CD1c-positive myeloid dendritic cell (primary cell): ENCODE measurements around the gene GAS2.
A peak's percentile ranks its signal among the peaks of the same experiment; 100 is the strongest.
"Not testable (repeated sequence)": the region's sequence is repeated elsewhere in the genome, so short reads cannot be mapped to it uniquely, and the experiment has no call there.

ENCODE experiments used
- DNase-seq: peaks from one replicate; pipeline ENCODE4 v3.0.0-alpha.2; 2016; ENCODE audit errors: extremely low spot score

The GAS2 gene

DNA sequence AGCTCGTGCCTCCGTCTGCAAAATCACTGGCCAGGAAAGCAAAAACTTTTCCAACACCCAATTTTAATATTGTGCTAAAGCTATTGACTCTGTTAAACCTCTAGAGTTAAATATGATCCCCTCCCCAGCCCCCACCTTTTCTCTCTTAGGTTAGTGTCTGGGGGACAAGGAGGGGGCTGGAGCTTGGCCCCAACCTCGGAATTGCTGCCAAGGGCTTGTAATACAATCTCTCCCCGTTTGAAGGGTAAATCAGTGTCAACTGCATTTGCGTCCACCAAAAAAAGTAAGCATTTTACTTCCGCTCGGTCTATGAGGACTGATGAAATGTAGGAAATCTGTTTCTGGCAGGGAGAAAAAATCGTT is at the start of gene GAS2:
GAS2 (plus strand) TSS at position 287 of the 363 bp plus-strand sequence. CDS start 8,259 bp downstream, outside the sequence.
- DNase-seq, result no peak

DNA sequence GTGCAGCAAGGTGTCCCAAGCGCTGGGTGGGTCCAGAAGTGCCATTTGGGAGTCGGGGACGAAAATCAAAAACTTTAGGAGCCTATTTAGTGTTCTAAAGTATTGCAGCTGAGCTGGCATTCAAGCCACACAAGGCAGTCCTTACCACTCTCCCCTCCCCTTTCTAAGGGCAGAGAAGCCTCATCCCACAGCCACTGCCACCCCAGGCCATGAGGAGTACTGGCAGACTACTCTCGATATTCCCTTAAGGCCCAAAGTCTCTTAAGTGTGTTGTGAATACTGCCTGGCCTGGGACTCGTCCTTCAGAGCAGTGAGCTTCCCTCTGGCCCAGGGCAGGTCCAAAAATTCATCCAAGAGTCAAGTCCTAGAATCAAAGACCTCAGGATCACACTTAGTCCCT is 48.5 kb upstream of the GAS2 start:
- DNase-seq, result no peak

DNA sequence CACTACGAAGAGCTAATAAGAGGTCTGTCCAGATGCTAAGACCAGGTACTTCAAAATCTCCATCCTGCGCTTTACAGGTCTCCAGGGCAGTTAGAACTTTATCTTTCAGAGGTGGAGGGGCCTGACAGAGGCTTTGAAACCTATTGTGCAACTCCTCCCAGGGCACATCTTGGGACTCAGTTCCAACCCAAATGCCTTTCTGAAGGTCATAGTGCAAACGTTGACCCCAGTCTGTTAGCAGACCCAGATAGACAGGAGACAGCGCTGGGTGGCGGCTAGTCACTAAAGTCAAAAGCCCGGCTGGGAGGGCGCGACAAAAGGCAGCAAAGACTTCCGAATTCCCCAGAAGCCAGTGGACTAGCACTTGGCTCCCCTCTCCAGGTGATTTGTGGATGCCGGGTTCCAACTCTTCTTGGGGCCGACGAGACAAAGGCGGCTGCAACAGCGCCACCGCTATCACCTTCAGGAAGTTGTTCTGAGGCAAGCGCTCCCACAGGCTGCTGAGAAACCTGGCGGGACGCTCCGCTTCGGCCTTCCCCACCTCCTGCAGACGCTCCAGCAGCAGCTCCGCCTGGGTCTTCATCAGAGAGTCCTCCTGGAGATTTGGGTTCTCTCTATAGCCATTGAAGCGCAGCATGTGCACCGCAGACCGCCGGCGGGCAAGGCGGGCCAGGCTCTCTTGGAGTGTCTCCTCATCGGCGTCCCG is 41.5 kb upstream of the GAS2 start:
- peak; percentile 53 for DNase-seq

DNA sequence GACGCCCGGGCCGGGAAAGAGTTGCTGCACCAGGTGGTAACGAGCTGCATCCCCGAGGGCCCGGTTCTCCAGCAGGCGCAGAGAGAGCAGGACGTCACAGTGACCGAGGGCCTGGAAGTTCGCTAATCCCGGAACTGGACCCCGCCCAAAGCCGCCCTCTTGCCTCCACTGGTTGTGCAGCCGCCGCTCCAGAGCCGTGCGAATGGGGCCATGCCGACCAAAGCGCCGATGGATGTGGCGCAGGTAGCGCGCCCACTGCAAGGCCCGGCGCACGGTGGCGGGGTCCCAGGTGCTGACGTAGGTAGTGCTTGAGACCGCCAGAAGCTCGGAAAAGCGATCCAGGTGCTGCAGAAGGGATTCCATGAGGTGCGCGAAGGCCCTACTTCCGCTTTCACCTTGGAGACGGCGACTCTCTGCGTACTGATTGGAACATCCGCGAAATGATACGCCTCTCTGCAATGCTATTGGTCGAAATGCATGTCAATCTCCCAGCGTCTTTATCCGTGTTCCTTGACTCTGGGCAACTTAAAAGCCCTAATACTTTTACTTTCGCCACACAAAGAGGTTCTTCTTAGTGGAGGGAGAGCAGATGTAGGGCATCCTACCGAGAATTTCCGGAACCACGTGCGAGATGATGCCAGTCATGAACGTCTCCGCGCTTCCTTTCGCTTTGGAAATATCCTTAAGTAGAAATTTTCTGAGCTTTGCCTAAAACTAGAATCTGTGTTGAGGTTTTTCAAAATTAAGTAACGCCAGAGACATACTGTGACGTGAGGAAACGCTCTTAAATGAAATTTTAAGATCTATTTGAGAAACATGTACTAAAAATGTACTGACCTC is 40.7 kb upstream of the GAS2 start, which contains the start of gene FANCF:
FANCF (minus strand) TSS at position 376 of the 840 bp plus-strand sequence; CDS start at position 363, 13 bp downstream.
- peak; percentile 99 for DNase-seq

DNA sequence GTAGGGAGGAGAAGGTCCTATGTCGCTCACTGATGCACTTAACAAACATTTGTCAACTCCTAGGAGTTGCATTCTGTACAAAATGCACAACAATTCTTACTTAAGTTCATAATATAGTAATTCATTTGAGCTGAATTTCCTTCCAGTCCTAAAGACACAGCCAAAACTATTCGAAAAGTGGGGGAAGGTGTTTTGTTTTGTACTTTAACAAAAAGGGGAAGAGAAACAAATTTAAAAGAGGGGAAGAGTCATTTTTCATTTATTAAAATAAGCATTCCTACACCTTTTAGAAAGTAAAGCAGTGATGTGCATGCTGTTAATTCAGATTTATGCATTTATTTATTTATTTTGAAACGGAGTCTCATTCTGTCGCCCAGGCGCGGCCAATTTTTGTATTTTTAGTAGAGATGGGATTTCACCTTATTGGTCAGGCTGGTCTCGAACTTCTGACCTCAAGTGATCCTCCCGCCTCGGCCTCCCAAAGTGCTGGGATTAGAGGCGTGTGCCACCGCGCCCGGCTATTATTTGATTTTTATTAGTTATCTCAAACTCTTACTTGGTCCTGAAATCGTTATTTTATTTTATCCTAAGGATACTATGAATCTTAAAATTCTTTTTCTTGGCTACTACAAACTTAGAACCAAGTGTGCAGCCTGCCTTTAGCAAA is 39.7 kb upstream of the GAS2 start:
- peak; percentile 12 for DNase-seq

DNA sequence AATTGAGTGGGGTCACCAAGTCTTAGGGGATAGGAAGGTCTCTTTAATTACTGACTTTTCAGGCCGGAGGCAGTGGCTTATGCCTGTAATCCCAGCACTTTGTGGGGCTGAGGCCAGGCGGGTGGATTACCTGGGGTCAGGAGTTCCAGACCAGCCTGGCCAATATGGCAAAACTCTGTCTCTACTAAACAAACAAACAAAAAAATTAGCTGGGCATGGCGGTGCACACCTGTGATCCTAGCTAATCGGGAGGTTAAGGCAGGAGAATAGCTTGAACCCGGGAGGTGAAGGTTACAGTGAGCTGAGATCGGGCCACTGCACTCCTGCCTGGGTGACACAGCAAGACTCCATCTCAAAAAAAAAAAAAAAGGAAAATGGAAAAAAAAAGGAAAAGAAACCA is 39.0 kb upstream of the GAS2 start:
- no peak for DNase-seq

DNA sequence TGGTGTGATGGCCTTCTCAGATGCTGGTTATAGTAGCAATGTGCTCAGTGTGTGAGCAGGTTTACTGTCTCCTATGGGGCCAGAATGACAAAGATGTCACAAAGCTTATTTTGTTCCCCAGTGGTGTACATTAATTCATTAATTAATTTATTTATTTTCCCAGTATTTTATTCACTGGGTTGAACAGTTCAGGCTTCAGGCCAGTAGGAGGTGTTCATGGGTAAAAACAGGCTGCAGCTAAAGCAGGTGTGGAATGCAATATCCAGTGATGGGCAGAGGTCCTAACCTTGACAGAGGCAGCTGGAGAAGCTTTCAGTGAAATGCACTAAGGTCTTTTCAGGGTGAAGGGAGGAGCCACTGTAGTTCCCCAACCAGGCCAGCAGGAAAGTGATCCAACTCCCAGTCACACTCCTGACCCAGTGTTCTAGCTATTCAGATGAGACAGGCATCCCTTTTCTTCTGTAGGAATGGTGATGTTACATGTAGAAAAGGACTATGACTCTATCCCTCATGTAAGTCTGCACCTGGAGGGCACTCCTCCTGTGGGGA is 33.0 kb upstream of the GAS2 start:
- DNase-seq, result no peak

DNA sequence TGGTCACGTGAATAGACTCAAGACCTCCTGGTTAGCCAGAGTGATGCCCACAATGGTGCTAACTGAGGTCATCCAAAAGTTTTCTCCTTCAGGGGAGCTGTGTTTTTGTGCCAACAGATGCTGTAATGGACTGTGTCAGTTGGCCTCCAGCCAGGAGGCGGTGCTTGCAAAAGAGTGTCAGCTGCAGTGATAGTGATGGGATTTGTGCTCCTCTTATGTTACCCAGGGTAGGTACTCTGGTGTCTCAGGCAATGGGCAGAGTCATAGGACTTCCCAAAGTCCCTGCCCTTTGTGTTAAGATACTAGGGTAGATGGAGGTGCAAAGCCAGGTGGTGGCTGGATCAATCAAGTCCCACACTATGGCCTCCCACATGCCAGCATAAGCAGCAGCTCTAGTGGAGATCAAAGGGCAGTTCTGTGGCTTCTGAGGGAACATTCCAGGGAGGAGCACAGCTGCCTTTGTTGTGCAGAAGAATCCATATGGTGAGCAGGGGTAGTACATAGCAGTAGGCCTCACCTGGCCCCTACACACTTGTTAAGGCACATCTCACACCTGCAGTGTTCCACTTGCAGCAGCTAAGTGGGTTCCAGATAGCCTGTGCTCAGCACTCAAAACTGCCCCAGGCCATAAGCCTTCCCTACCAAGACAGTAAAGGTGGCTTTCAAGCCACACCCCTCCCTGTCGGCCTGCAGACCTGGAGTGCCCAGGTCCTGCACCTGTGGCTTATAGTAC is 31.3 kb upstream of the GAS2 start:
- no peak for DNase-seq

DNA sequence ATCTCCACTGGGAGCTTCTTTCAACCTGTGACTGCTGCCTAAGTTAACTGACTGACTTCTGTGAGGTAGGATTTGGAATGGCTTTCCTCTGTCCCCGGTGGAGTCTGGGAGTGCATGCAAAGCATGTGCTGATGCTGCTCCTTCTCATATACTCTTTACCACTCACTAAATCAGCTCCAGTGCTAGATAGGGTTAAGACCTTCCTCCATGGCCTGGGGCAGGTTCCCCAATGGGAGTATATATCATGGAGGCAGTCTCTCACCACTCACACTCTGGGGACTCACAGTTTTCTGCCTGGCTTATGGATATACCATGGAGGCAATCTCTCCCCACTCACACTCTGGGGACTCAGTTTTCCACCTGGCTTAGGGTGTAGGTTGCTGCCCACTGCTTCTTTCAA is 30.7 kb upstream of the GAS2 start:
- DNase-seq, result no peak

DNA sequence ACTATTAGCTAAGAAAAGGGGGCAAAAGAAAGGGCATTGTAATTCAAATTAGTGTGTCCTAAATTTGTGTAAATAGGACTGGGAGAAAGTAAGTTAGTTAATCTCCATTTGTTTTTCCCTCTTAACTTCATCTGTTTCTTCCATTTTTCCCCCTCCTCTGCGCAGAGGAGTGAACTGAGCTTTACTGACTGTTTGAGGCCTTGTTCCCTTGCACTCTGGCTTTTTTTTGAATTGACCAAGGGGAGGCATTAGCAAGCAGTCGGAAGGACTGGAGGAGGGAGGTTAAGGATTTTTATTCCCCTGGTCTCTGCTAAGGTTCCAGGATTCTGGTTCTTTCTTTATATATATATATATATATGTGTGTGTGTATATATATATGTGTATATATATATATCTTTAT is 25.5 kb upstream of the GAS2 start:
- no peak for DNase-seq

DNA sequence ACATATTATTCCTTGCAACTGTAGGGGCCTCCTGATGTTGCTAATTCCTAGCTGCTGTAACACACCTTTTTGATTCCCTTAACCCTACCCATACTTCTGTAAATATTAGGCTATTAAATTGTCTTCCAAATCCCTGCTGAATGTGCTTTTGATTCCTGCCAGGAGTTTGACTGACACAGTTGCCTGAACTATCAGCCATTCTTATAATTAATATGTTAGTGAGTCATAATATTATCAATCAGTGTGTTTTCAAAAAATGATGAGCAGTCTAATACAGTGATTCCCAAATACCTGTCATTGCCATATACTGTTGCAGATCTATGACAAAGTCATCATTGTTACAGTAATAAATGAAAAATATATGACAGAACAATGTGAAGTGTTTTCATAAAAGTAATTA is 24.9 kb upstream of the GAS2 start:
- no peak for DNase-seq

DNA sequence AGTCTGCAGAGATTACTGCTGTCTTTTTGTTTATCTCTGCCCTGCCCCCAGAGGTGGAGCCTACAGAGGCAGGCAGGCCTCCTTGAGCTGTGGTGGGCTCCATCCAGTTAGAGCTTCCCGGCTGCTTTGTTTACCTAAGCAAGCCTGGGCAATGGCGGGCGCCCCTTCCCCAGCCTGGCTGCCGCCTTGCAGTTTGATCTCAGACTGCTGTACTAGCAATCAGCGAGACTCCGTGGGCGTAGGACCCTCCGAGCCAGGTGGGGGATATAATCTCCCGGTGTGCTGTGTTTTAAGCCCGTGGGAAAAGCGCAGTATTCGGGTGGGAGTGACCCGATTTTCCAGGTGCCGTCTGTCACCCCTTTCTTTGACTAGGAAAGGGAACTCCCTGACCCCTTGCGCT is 14.1 kb upstream of the GAS2 start:
- DNase-seq, result not testable (repeated sequence)

DNA sequence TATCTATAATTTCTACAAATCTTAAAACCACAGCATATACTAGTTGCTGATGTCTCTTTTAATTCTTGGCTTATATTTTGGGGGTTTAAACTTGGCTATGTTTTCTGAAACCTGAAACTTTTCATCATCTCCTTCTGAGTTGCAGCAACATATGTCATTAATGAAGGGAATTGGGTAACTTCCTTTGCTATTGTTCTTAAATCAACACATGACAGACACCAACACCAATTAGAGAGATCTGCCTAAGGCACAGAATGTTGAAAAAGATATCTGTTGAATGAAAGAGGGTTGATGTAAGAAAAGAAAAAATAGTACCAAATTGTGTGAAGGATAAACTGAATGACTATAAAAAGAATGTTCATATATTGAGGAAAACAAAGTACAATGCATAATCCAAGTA is 10.3 kb upstream of the GAS2 start:
- DNase-seq, result no peak

DNA sequence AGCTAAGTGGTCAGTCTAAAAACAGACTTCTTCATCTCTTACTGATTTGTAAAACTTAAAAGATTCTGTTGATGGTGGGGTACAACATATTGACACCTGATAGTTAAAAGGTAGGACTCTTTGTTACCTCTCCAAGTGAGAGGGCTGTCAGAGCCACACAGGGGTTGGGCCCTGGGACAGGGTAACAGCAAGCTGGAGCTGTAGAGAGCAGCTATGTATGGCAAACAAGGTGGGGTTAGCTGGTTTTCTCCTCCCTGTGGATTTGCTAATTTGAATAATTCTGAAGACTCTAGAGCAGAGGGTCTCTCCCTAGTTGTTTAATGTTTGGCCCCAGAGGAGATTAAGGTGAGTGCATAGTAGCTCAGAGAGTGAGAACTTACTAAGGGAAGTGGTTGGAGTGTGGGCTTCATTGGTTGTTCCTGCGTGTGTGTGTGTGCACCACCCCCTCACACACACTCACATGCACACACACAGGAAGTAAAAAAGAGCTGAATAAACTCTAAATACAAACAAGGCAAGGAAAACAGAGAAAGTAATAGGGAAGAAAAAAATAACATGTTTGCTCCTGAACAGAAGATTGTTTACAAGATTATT is 9.2 kb upstream of the GAS2 start:
- DNase-seq, result peak; percentile 4

DNA sequence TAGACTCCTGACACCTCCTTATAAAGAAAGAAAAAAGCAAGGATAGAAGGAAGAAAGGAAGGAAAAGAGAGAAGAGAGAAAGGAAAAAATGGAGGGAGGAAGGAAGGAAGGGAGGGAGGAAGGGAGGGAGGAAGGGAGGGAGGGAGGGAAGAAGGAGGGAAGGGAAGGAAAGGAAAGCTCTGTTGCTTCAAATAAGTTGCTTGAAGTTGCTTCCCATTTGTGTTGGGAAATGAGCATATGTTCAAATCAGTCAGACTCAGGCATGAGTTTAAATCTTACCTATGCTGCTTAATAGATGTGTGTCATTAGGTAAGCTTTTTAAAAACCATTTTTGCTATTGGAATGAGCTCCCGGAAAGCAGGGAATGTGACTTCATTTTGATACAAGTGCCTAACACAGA is 6.6 kb upstream of the GAS2 start:
- no peak for DNase-seq

DNA sequence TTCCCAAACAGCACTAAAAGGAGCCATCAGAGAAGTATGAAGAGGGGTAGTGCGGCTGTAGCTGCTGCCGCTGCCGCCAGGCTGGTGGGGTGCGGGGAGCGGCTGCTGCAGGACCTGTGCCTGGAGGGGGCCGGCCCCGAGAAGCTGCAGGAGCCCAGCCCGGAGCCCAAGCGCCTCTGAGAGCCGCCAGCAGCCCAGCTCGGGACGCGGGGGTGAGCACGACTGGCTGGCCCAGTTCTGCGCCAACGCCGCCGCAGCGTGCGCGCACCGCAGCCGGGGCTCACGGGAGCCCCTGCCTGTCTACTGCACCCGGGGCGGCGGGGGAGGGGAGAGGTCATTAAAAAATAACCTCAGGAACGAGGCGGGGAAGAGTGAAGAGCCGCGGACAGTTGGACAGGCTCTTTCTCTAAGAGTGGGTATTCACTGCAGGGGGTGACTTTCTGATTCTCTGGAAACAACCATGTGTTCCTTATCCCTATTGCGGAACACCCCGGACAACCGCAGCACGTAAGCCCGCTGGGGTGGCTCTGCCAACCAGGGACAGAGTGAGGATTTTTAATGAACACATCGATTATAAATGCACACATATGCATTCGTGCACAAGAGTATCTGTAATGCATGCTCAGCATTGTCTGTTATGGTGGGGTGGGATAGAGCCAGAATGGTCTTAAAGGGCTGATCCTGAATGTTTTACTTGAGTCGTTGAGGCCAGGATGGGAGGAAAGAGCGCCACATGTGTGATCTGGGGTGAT is 453 bp downstream of the GAS2 start:
- DNase-seq, result no peak

DNA sequence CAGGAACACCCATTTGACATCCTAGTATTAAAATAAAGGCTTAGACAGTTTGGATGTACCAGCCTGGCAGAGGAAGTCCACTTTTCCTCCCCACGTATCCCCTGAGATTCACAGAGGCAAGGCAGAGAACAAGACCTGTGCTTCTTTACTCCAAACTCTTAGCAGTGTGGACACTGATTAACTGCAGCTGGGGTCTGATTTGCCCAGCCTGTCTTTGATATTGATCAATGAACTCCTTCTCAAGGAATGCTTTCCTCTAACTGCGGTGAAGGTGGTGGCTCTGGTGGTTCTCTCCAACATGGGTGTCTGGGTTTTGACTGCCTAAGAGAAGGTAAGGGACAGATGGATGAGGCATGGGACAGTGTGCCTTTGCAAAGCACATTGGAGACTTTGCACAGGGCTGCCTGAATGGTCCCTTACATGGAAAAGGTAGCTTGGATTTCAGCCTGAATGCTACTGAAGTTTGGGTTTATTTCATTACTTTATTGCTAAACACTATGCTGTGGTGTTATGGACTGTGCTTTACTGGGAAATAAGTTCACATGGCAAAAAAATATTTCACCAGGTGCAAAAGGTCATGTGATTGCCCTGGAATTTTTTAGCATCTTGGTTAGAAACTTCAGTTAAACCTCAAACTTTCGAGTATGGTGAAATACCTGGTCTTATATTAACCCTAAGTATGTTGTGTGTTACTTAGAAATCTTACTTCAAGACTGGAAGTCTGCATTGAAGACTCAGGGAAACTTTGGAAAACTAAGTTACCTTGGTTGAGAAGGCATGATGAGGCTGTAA is 1.8 kb downstream of the GAS2 start:
- DNase-seq, result no peak

DNA sequence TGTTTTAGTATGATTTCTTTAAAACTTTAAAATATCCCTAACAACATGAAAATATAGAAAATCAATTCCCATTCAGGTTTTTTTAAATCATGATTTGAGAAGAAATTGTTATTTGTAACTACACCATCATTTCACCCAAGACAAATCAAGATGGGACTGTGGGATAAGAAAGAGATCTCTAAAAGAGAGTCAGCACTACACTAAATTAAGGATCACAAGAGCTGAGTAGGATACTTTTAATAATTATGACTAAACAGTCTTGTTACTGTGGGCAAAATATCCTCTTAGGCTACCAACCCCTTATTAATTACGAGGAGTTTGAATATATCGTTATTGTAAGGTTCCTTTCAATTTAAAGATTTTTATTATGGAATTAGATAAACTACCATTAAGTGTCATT is 3.0 kb downstream of the GAS2 start:
- no peak for DNase-seq

DNA sequence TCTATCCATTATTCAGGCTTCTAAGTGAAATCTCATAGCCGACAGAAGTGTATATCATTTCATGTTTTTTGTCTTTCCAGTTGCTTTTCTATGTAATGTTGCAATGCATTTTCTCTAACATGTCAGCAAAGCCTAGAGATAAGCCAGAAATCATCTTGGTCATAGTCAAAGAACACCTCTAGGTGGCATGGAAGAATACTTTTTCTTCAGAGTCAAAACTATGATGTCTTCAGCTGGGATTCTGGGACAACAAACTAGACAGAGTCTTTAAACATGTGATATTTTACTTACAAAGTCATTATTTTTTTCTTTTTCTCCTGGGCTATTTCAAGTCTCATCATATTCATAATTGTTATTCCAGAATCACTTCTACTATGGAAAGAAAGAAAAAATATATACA is 4.4 kb downstream of the GAS2 start:
- DNase-seq, result no peak

DNA sequence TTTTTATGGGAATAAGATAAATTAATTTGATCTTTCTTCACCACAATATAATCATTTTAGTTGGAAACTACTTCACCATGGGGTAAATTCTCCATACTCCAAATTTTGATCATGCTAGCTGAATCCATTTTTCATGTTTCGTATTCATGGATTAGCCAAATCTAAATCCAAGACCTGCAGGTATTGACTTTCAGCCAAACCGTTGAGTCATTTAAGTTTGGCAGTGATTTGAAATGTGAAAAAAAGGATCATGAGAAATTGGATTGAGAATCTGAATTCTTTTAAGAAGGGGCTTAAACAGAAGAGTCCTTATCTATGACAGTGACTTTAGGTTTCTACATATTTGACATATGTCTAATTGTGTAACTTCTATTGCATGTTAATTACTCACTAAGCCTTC is 5.3 kb downstream of the GAS2 start:
- no peak for DNase-seq
